NCI-H1105 treated with DMSO at 0.1 percent for 48 hours (cell line): Measurements from ENCODE around the gene SERINC5.

Experiments
- DNase-seq: peaks from one replicate; lab custom pipeline; 2025; lab: John Stamatoyannopoulos, UW

SERINC5 gene

GRCh38 chr5:80067016-80067415 lies 188.8 kb downstream of the SERINC5 start:
- no peak for DNase-seq

DNA sequence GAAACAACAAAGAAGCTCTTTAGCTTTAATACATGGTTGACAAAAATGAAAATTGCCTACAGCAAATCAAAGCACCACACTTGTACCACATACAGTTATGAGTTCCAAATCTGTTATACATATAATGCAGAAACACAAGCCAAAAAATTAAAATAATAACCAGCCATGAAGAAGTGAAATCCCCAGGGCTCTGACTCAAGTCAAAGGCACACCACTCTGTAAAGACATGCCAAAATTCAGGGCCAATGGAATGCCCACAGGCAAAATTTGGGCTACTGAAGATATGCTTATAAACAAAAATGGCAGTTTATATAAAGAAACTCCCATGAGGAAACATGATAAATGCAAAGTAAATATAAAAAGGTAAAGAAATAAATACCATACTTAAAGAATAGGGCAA lies 191.7 kb downstream of the SERINC5 start:
- DNase-seq, result no peak
